Thyroid gland (tissue), 4 donors: ENCODE data around the gene THBS1.

Source experiments
- CTCF ChIP-seq, 6 experiments: fragments of 200-600 bp in 3 of 6; fragments of 450-650 bp in 3 of 6; sonication (generic) in 3 of 6; IDR thresholded peaks; one replicate each; pipeline ENCODE4 v1.5.1; 2016 to 2019; ENCODE audit warnings: antibody characterized with exemption in 6 of 6, mild to moderate bottlenecking in 2 of 6, inconsistent platforms in 1 of 6, moderate library complexity in 1 of 6
- POLR2A ChIP-seq, 2 donors: fragments of 450-650 bp; IDR thresholded peaks; one replicate each; pipeline ENCODE4 v1.6.1; 2017; ENCODE audit warnings: antibody characterized with exemption in 2 of 2, mild to moderate bottlenecking in 2 of 2, moderate library complexity in 1 of 2

GRCh38 chr15:39592500-39592899, 11.6 kb downstream of the THBS1 start:
- TF ChIP-seq POLR2A (IDR thresholded peaks at IDR 0.05) (no peak), CTCF (IDR thresholded peaks at IDR 0.05) (no peak)
